ENCODE data around the gene TMPRSS7. TPM values are rescaled to one million over a fixed set of nuclear protein-coding genes. Genes with fewer than 3 reads are reported as not detected.

TMPRSS7 gene
- total RNA-seq, 2 donors from 2014 or later, result not detected

DNA sequence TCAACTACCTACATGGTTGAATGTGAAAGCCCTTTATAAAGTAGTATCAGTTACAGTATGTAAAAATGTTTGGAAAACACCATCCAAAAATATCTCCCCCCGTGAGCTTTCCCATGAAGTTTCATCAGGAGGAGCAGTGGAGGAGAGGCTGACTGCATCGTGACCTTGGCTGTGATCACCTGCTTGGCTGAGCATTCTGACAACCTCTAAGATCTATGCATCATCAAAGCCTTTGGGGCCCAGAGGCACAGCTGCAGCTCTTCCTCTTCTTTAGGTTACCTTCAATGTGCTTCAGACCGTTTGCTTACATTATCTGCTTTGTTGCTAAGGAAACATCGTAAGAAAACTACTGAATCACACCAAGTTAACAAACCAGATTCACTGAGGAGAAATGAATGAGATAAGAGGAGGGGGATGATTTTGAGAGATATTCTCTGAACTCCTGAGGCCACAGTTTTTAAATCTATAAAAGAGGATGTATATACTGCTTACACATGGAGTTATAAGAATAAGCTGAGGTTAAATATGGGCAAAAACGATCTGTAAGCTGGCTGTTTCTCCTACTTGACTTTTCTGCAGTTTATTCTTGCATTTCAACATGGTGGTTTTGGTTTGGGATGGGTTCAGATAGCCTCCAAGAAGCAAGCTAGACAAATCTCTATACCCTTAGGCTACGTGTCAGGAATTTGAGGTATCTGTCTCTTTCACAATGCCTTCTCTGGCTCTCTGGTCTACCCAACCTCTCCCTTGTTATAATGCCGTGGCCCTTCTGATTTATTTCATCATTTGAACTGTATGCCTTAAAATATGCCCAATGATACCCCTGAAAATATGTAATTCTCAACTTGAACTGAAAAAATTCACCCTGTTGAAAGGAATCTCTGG is 94.5 kb downstream of the TMPRSS7 start:
- Histone ChIP-seq H3K27ac (no peak overlapping the region), H3K4me1 (ENCODE audit: control insufficient read depth in 1 of 2, low read depth in 2 of 2) (no peaks in the 10 kb centered on the region), H3K36me3 (no peaks in the 10 kb centered on the region), H3K9me3 (no peaks in the 10 kb centered on the region), H3K27me3 (replicated peaks; ENCODE audit: insufficient read depth) (no peaks in the 10 kb centered on the region), H3K4me3 (no peak overlapping the region)
- TF ChIP-seq, protein P1, sequence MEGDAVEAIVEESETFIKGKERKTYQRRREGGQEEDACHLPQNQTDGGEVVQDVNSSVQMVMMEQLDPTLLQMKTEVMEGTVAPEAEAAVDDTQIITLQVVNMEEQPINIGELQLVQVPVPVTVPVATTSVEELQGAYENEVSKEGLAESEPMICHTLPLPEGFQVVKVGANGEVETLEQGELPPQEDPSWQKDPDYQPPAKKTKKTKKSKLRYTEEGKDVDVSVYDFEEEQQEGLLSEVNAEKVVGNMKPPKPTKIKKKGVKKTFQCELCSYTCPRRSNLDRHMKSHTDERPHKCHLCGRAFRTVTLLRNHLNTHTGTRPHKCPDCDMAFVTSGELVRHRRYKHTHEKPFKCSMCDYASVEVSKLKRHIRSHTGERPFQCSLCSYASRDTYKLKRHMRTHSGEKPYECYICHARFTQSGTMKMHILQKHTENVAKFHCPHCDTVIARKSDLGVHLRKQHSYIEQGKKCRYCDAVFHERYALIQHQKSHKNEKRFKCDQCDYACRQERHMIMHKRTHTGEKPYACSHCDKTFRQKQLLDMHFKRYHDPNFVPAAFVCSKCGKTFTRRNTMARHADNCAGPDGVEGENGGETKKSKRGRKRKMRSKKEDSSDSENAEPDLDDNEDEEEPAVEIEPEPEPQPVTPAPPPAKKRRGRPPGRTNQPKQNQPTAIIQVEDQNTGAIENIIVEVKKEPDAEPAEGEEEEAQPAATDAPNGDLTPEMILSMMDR (IDR thresholded peaks at IDR 0.05), result no peak
- no peak for DNase-seq (ENCODE audit: low spot score)
- ATAC-seq (ENCODE audit: insufficient number of reproducible peaks, low FRiP score, low read depth), result no peak

DNA sequence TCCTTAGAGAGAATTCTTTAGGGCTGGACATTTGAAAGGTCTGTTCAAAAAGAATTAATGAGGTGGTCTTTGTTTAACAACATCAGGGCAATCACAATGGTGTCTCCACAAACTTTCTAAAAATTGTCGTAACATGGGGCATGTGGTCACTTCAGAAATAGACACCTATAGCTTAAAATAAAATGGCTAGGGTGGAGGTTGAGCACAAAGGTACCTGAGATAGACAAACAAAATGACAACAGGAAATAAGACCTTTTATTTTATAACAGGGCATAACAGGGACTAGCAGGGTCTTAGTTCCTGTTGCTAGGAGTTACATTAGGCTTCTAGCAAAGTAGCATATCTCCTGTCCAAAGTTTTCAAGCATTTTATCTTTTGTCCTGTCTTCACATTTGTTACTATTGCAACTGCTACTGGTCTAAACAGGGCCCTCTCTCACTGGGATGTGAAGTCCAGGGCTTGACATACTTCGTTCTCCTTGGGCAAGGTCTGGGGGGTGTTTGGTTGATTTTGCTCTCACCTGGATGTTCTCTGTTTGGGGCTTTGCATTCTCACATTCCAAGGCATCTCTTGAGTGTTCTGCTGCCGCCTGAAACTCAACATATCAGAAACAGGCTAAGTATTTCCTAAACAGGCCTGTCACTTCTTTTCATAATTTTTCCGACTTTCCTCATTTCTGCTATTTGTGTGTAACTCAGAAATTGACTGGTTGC is 95.5 kb downstream of the TMPRSS7 start:
- no peak overlapping the region for H3K4me3 ChIP-seq
- ATAC-seq (ENCODE audit: insufficient number of reproducible peaks, low FRiP score, low read depth) (no peak), DNase-seq (ENCODE audit: low spot score) (no peak)
- TF ChIP-seq, protein P1 (IDR thresholded peaks at IDR 0.05), result no peak
- no peaks in the 10 kb centered on the region for H3K4me1 ChIP-seq (ENCODE audit: control insufficient read depth in 1 of 2, low read depth in 2 of 2)
- no peak overlapping the region for H3K27ac ChIP-seq
- H3K36me3 ChIP-seq, result no peaks in the 10 kb centered on the region
- H3K27me3 ChIP-seq (replicated peaks; ENCODE audit: insufficient read depth), result no peaks in the 10 kb centered on the region
- no peaks in the 10 kb centered on the region for H3K9me3 ChIP-seq

DNA sequence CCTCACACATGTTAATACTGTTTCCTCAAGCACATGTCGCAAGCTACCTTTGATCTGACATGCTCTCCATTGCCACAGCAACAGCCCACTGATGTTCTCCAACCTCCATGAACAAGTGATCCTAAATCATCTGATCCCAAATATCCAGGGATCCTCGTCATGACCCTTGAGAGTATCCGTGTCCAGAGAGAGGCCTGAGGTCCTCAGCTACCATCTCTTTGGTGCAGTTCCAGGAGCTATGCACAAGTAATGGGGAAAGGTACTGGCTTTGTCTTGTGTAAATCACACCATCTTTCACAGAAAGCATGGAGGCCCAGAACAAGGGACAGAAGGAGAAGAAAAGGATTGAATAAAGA is 96.1 kb downstream of the TMPRSS7 start:
- H3K27me3 ChIP-seq (replicated peaks; ENCODE audit: insufficient read depth), result no peaks in the 10 kb centered on the region
- no peaks in the 10 kb centered on the region for H3K36me3 ChIP-seq
- no peak overlapping the region for H3K4me3 ChIP-seq
- H3K4me1 ChIP-seq (ENCODE audit: control insufficient read depth in 1 of 2, low read depth in 2 of 2), result no peaks in the 10 kb centered on the region
- TF ChIP-seq, protein P1 (IDR thresholded peaks at IDR 0.05), result no peak
- ATAC-seq (ENCODE audit: insufficient number of reproducible peaks, low FRiP score, low read depth) (no peak), DNase-seq (ENCODE audit: low spot score) (no peak)
- H3K9me3 ChIP-seq, result no peaks in the 10 kb centered on the region
- H3K27ac ChIP-seq, result no peak overlapping the region

Other genes starting within 250 kb of the TMPRSS7 start
- gene PHLDB2, start 175.5 kb upstream of the TMPRSS7 start, total RNA-seq, result 100 to 1,000 TPM in 1 of 2 donors, 10 to 100 TPM in 1; 99.0 to 140 TPM
- 10 to 100 TPM in 1 of 2 donors, 1 to 10 TPM in 1; 9.6 to 13.2 TPM for gene ABHD10, start 55.7 kb upstream of the TMPRSS7 start, total RNA-seq
- gene TAGLN3, start 35.8 kb upstream of the TMPRSS7 start, total RNA-seq, result not detected
- 10 to 100 TPM in 1 of 2 donors, 1 to 10 TPM in 1; 8.8 to 19.6 TPM for gene C3orf52, start 51.7 kb downstream of the TMPRSS7 start, total RNA-seq
- gene GCSAM, start 98.5 kb downstream of the TMPRSS7 start, total RNA-seq, result under 1 TPM in 1 of 2 donors, not detected in 1; 0.49 TPM